Effector memory CD8-positive, alpha-beta T cell (primary cell): Measurements from ENCODE around the gene MDFIC.

Source experiments
- ATAC-seq: fragments of 150-1000 bp; cut with Tn5 transposase; replicated peaks from 2 replicates; pipeline ENCODE4 v1.10.0; 2021; ENCODE audit warnings: mild to moderate bottlenecking, moderate library complexity
- DNase-seq, 3 experiments: peaks; one replicate each; pipeline ENCODE4 v3.0.0; 2021
- H3K27ac Mint-ChIP-seq, 2 donors: one replicate each; pipeline ENCODE4 v1.8.0; 2022; ENCODE audit warnings: mild to moderate bottlenecking in 2 of 2, mixed read lengths in 2 of 2, moderate library complexity in 2 of 2
- H3K27me3 Mint-ChIP-seq, 2 donors: one replicate each; pipeline ENCODE4 v1.8.0; 2022; ENCODE audit warnings: mixed read lengths in 2 of 2
- H3K36me3 Mint-ChIP-seq: one replicate; pipeline ENCODE4 v1.8.0; 2022; ENCODE audit warnings: mild to moderate bottlenecking, moderate library complexity, mixed read lengths; ENCODE audit not compliant: insufficient read depth
- H3K4me1 Mint-ChIP-seq, 2 donors: one replicate each; pipeline ENCODE4 v1.8.0; 2022; ENCODE audit warnings: low read depth in 2 of 2, mixed read lengths in 2 of 2
- H3K4me3 Mint-ChIP-seq, 2 donors: one replicate each; pipeline ENCODE4 v1.8.0; 2022; ENCODE audit warnings: mild to moderate bottlenecking in 2 of 2, mixed read lengths in 2 of 2, moderate library complexity in 2 of 2
- H3K9me3 Mint-ChIP-seq, 2 donors: one replicate each; pipeline ENCODE4 v1.8.0; 2022; ENCODE audit warnings: mixed read lengths in 2 of 2

Gene MDFIC

DNA sequence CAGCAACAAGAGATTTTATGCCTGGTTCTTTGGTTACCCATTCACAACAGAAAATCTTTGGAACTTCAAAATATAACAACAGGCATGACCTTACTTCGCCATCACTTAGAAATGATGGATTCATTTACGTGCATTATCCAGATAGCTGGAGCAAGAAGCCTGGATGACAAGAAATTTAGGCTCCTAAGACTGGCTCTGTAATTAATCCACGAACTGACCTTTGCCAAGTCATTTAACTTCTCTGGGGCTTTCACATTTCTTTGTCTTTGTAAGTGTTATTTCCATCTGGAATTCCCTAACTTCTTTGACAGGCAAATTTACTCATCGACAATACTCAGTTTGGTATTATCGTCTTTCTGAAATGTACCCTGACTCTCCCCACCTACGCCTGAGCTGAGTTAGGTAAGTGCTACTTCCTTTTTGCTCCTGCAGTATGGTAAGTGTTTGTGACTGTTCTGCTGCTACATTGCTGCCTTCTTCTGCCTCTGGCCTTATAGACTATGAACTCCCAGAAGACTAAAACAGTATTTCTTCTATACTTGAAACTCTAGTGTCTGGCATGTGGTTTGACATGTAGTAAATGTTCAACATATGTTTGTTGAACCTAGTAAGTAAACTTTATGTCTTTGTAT is 5.5 kb upstream of the MDFIC start:
- Mint-ChIP-seq H3K36me3 (peaks cover under 1% of the 10 kb centered on the region), H3K27me3 (no peaks in the 10 kb centered on the region), H3K4me3 (peak overlapping the region; percentile 59 to 67), H3K9me3 (no peaks in the 10 kb centered on the region), H3K4me1 (peaks cover 26 to 40% of the 10 kb centered on the region in 2 donors), H3K27ac (peak overlapping the region; percentile 84 to 91)
- ATAC-seq = peak; percentile 89
- DNase-seq = no peak

DNA sequence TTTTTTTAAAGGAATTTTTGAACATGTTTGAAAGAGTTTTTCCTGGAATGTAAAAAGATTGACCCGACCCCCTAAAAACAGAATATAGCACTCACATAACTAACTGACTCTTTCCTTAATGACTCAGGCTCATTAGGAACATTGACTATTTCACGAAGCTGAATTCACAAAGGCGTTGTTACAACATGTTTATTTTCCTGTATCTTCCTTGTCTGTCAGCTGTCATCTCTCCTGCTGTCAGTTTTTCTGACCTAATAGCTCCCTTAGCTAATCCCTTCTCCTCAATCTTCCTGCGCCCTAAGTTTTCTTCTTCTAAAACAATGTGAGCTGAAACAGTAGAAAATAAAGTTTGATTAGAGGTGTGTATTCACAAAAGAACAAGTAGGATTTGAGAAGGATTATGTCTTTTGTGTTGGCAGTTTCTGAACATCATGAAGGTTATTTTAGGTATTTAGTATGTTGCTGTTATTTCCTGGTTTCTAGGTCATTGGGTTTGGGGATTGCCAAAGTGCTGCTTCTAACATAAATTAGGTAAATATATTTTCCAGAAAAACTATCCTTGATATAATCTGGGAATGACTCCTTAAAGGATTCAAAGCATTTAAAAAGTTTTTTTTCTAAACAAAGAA is 4.6 kb upstream of the MDFIC start:
- ATAC-seq (no peak), DNase-seq (no peak)
- Mint-ChIP-seq H3K27ac (peak overlapping the region; percentile 84 to 91), H3K36me3 (peaks cover 5% of the 10 kb centered on the region), H3K27me3 (no peaks in the 10 kb centered on the region), H3K9me3 (no peaks in the 10 kb centered on the region), H3K4me1 (peaks cover 31 to 44% of the 10 kb centered on the region in 2 donors), H3K4me3 (peak overlapping the region; percentile 59 to 67)

DNA sequence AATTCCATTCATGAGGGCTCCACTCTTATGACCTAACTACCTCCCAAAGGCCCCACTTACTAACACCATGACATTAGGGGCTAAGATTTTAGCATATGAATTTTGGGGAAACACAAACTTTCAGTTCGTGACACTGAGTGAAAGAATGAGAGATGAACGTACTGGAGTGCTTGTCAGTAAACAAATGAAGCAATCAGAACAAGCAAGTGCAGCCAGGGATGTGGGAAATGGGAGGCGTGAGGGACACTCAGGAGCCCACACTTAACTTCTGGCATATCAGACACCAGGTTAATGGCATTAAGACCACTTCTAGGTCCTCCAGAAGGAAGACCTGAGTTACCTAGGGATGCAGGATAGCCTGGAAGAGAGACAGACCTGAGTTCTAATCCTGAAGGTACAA is 2.3 kb upstream of the MDFIC start:
- Mint-ChIP-seq H3K27me3 (no peaks in the 10 kb centered on the region), H3K4me3 (peak overlapping the region in 1 of 2 donors; percentile 24), H3K4me1 (peaks cover 31 to 51% of the 10 kb centered on the region in 2 donors), H3K9me3 (no peaks in the 10 kb centered on the region), H3K36me3 (peaks cover 14% of the 10 kb centered on the region), H3K27ac (peak overlapping the region; percentile 68 to 91)
- no peak for ATAC-seq
- DNase-seq = no peak

DNA sequence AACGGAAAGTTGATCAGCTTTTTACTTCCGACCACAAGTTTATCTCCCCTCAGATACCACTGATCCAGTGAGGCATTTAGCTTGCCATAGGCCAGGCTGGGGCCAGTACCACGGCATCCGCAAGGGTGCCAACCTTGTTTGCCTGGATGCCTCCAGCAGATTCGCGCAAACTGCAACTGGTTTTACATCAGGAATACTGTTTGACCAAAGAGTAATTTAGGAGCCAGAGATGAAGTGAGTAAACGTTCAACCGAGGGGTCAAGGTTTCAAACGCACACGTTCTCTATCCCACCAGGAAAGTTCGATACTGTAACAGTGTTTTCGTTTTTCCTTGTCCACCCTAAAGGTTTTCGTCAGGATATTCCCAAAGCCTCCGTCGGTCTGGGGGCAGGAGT is 266 bp upstream of the MDFIC start:
- H3K9me3 Mint-ChIP-seq = no peaks in the 10 kb centered on the region
- peak; percentile 37 for ATAC-seq
- peak; percentile 23 to 38 (median 31) for DNase-seq
- no peaks in the 10 kb centered on the region for H3K27me3 Mint-ChIP-seq
- peaks cover 26 to 55% of the 10 kb centered on the region in 2 donors for H3K4me1 Mint-ChIP-seq
- peaks cover 14% of the 10 kb centered on the region for H3K36me3 Mint-ChIP-seq
- peak overlapping the region; percentile 88 to 94 for H3K4me3 Mint-ChIP-seq
- peak overlapping the region; percentile 97 for H3K27ac Mint-ChIP-seq

DNA sequence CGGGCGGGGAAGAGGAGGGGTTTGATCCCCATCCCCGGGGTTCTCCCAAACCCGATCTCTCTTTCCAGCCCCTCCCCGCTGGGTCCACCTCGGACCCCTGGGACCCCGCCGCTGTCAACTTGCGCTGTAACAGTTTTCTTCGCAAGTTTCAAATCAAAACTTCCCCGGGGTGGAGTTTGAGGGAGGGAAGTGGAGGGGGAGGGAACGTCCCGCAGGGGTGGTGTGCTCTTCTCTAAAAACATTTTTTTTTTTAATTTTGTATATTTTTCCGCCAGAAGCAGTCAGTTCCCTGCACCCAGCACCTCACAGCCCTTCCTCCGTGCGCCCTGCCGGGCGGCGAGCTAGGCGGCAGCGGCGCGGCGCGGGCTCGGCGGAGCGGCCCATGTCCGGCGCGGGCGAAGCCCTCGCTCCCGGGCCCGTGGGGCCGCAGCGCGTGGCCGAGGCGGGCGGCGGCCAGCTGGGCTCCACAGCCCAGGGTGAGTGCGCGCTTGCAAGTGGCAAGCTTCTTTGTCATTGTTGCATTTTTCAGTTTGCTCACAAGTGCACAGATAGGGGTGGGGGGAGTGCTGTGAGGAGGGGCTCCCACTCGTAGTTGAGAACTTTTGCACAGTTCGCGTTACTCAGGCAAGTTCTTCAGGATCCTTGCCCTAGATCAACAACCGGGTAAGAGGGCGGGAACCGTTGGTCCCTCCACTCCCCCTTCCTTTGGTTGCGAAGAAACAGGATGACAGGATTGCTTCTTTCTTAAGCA is 933 bp downstream of the MDFIC start:
- no peaks in the 10 kb centered on the region for H3K9me3 Mint-ChIP-seq
- H3K4me3 Mint-ChIP-seq = peak overlapping the region; percentile 88 to 94
- H3K27me3 Mint-ChIP-seq = no peaks in the 10 kb centered on the region
- peak; percentile 72 for ATAC-seq
- peak; percentile 39 to 47 (median 45) for DNase-seq
- peaks cover 14% of the 10 kb centered on the region for H3K36me3 Mint-ChIP-seq
- H3K4me1 Mint-ChIP-seq = peaks cover 23 to 51% of the 10 kb centered on the region in 2 donors
- H3K27ac Mint-ChIP-seq = peak overlapping the region; percentile 97

DNA sequence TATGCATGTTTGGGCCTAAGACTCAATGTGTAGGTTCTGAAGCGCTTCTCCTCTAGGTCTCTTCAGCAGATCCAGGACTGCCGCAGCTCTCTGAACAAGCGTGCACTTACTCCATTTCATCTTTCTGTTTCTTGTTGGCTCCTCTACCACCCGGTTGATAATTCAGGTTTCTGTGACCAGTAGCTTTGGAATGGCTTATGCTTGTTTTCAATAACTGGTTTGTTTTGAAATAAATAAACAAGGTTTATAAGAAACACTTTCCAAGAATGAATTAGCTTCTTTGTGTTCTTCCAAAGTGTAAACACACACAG is 1.5 kb downstream of the MDFIC start:
- Mint-ChIP-seq H3K4me3 (peak overlapping the region; percentile 88 to 94), H3K4me1 (peaks cover 23 to 46% of the 10 kb centered on the region in 2 donors), H3K36me3 (peaks cover 14% of the 10 kb centered on the region), H3K27me3 (no peaks in the 10 kb centered on the region), H3K27ac (peak overlapping the region; percentile 97), H3K9me3 (no peaks in the 10 kb centered on the region)
- ATAC-seq = no peak
- DNase-seq = no peak

DNA sequence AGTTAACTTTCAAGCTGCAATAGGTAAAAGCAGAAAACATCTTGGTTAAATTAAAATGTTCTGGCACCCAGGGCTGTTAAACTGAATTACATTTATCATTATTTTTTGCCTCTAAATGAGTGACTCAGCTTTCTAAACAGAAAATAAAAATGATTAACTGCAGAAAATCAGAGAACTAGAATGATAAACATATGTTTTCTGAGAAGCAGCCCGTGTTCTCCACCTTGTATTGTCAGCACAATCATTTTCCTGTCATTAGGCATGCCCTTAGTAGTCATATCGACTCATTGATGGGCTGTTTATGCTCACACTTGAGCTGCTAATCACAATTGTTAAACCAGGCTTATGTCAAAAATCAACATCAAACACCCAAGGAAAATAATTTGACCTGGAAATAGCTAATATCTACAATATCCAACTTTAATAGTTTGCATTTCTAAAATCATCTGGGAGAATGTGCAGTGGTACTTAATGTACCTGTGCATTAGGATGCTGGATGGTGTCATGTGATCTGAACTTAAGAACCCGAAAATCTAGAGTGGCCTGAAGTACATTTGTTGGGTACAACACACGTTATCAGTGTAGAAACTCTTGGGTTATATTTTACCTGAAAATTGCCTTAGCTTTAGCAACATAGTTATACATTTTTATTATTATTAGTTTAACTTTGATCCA is 2.3 kb downstream of the MDFIC start:
- DNase-seq = no peak
- Mint-ChIP-seq H3K9me3 (no peaks in the 10 kb centered on the region), H3K36me3 (peaks cover 14% of the 10 kb centered on the region), H3K27ac (peak overlapping the region; percentile 97), H3K4me3 (peak overlapping the region; percentile 88 to 94), H3K27me3 (no peaks in the 10 kb centered on the region), H3K4me1 (peaks cover 20 to 39% of the 10 kb centered on the region in 2 donors)
- ATAC-seq = no peak

DNA sequence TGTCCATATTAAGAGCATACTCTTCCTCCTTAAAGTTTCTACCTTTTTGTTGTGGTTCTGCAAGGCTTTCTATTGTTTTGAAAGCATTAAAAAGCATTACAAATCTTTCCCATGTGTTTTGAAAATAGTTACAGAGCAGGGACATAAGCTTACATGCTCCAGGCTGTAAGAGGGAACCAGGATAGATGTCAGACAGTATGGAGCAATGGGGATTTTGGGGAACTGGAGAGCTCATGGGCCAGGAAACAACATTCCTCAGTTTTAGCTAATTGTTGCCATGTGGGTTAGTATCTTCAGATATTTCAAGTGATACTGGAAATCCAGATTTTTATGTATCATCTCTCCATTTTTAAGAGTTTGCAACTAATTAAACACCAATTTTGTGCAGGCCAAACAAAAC is 3.5 kb downstream of the MDFIC start:
- H3K4me3 Mint-ChIP-seq = peak overlapping the region; percentile 74 to 88
- ATAC-seq (no peak), DNase-seq (no peak)
- peaks cover 14 to 32% of the 10 kb centered on the region in 2 donors for H3K4me1 Mint-ChIP-seq
- peak overlapping the region; percentile 86 to 97 for H3K27ac Mint-ChIP-seq
- peaks cover 14% of the 10 kb centered on the region for H3K36me3 Mint-ChIP-seq
- H3K9me3 Mint-ChIP-seq = no peaks in the 10 kb centered on the region
- H3K27me3 Mint-ChIP-seq = no peaks in the 10 kb centered on the region

DNA sequence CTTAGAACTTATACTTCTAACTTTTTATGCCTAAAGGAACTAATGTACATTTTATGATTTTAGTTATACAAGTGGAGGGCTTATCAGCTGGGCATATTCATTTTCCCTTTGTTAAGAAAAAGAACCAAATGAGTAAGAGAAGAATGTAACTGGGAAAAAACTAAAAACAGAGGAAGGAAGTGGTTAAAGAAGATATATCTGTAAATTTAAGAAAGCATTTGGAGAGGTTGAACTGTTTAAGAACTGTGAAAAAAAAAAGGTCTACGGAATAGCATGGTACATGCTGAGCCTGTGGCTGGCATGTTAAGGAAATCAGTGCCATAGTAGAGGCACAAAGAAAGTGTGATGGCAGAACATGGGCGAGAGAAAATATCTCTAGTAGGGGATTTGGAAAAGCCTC is 6.2 kb downstream of the MDFIC start:
- H3K27ac Mint-ChIP-seq = no peak overlapping the region
- ATAC-seq = no peak
- H3K4me1 Mint-ChIP-seq = peaks cover 26 to 50% of the 10 kb centered on the region in 2 donors
- peaks cover 11% of the 10 kb centered on the region for H3K36me3 Mint-ChIP-seq
- H3K9me3 Mint-ChIP-seq = no peaks in the 10 kb centered on the region
- no peaks in the 10 kb centered on the region for H3K27me3 Mint-ChIP-seq
- no peak overlapping the region for H3K4me3 Mint-ChIP-seq
- no peak for DNase-seq

DNA sequence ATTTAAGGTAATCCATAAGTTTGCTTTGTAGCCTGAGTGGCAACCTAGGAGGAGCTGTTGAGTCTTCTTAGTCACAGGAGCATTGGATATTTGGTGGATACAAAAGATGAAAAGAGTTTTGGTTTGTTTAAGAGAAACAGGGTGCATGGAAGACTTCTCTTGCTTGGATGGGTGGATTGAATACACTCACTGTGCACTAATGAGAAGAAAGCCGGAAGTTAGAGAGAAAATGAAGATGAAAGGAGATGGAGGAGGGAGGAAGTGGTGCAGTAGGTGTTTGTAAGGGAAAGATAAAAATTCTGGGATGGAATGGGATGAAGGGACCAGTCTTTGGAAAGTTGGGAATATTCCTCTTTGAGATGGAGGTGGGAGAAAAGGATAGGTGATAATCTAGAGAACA is 7.7 kb downstream of the MDFIC start:
- Mint-ChIP-seq H3K4me1 (peaks cover 37 to 58% of the 10 kb centered on the region in 2 donors), H3K27ac (no peak overlapping the region), H3K4me3 (no peak overlapping the region), H3K9me3 (no peaks in the 10 kb centered on the region), H3K27me3 (no peaks in the 10 kb centered on the region), H3K36me3 (peaks cover 8% of the 10 kb centered on the region)
- ATAC-seq = no peak
- DNase-seq = no peak

DNA sequence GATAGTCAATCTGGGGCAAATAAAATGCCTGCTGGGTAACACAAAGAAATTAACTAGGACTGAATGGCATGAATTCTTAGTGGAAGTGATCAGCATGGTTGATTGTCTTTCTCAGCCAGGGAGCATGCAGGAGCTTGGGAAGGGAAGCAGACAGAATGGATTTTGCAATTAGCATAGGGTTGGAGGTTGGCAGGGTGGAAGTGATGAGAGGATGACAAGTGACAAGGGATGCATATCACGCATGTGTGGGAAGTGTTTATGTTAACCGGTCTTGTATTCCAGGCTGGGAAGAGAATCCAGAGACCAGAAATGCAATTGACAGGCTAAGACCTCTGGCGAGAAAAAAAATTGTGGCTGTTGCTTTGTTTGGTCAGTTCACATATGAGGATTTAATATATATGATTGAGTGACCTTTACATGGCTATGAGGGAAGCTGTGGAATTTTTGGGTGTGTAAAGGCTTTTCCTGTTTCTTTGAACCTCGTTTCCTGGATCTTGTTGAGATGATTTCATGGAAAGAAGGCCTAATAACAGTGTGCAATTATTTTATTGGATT is 8.3 kb downstream of the MDFIC start:
- Mint-ChIP-seq H3K9me3 (no peaks in the 10 kb centered on the region), H3K27me3 (no peaks in the 10 kb centered on the region), H3K27ac (no peak overlapping the region), H3K4me1 (peaks cover 42 to 62% of the 10 kb centered on the region in 2 donors), H3K36me3 (peaks cover 8% of the 10 kb centered on the region), H3K4me3 (no peak overlapping the region)
- ATAC-seq (no peak), DNase-seq (no peak)

DNA sequence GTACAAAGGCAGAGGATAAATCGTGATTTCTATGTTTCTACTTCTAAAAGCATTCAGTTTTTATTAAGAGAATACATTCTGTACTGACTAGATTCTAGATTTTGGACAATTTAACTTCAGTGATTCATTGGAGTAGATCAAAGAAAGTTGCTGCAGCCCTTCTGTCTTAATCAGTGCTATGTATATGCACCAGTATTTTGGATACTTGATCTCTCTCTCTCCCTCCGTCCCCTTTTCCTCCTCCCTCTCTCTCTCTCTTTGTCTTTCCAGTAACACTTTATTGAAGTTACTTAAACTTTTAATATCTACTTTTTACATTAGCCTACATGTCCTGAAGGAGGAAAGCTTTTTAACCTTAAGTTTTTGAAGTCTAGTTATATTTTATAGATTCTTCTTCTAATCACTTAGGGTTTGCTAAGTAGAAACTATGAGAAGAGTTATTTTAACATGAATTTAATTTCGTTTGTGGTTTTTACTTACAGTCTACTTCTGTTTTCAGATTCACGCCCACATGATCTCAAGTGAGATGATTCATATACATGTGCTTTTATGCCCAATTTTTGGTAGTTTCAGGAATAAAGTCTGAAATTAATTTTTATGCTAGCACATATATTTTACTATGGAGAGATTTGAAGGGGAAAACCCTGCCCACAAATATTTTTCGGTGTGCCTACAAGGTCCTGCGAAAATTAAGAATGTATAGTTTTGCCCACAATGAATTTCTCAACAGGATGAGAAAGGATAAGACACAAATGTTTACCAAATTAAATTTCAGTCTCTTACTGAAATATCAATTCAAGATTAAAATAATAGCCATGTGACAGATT is 9.1 kb downstream of the MDFIC start:
- H3K4me1 Mint-ChIP-seq = peaks cover 42 to 61% of the 10 kb centered on the region in 2 donors
- no peak overlapping the region for H3K4me3 Mint-ChIP-seq
- no peaks in the 10 kb centered on the region for H3K27me3 Mint-ChIP-seq
- H3K9me3 Mint-ChIP-seq = no peaks in the 10 kb centered on the region
- no peak for DNase-seq
- peak; percentile 60 for ATAC-seq
- H3K27ac Mint-ChIP-seq = no peak overlapping the region
- H3K36me3 Mint-ChIP-seq = peaks cover 8% of the 10 kb centered on the region
